NCI-H1436 (cell line): ENCODE measurements around the gene OSBPL3.

ENCODE experiments used
- DNase-seq: peaks from one replicate; lab custom pipeline; 2025; lab: John Stamatoyannopoulos, UW

The OSBPL3 gene

DNA sequence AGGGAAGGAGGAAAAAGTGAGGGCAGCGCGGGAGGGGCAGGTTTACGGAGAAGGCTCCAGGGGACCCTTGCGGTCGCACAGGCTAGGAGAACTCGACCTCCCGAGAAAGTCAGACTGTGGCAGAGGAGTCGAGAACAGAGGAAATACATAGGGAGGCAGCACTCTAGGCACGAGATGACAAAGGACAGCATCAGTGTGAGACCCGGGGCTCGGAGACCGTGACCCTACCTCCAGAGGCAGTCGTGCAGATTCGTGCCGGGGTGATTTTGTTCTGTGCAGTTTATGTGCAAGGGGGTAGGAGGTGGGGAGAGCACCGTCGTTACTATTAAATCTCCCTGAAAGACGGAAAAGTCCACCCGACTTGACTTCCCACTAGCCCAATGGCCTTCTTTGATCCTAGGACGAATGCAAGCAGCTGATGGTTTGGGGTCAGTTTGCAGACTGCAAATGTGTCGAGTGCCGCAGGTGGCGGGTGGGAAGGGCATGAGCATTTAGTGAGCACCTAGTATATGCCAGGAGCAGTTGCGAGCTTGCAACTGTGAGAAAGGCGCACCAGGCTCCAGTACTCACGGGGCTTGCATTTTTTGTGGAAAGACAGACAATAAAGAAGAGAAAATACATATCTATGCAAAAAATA is 674 bp upstream of the OSBPL3 start:
- DNase-seq, result no peak

DNA sequence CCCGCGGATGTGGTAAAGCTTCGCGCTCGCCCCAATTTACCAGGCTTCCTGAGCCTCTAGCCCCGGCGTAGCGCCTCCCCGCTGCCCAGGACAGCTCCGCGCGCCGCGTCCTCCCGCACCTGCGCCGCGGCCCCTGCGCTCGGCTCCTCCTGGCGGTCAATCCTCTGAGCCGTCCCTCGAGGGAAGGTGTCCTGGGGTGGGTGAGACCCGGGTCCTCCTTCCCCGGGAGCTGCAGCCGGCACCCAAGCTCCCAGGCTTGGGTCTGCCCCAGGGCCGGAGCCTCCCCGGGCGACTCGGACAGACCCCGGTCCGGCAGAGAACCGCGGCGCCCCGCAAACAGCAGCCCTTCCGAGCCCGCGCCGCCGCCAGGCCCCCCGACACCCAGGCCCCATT is 512 bp downstream of the OSBPL3 start:
- DNase-seq, result peak; percentile 19

DNA sequence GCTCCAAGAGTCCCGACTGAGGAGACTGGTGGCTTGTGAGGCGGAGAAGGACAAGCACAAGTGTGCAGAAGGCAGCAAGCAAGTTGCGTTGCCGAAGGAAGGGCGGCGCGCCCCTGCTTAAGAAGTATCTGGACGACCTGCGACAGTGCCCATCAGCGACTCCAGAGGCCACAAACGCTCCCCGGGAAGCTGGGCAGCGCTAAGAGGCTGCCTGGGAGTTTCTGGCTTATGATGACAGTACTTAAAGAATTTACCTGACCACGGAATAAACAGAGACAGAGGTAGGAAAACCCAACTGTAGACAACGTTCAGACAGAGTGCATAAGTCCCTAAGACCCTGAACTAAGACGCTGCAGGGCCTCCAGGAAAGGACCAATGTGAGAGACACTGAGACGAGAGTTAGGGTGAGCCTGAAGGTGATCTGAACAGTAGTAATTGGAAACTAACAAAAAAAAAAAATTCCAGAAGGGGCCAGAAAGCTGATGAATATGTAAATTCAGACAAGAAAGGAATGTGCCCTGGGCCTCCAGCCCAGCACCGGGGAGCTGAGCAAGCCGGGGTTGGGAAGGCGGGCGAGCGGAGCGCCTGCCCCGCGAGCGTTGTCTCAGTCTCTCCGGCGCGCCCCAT is 1.0 kb downstream of the OSBPL3 start:
- no peak for DNase-seq

DNA sequence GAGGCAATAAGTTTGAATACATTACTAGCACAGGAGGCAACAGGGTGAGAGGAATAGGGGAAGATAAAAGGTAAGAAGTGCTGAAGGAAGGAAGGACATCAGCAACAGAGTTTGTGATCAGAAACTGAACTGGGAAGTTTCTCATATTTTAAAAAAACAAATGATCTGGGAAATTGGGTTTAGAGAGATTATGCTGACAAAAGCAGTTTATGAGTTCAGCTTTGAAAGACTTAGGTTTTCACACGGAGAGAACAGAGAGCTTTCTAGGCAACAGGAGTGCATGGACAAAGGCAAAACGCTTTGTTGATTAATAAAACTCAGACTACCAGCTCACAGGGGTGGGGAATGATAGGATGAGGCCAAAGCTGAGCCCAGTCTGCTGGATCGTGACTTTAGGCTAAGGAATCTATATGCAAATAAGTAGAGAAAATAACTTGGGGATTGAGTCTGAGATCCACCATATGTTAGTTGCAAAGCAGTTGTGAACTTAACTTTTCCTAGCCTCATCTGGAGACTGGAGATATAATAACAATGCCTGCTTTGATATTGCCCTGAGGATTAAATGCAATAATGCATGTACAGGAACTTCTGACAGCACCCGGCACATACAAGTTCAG is 4.2 kb downstream of the OSBPL3 start:
- DNase-seq, result no peak

DNA sequence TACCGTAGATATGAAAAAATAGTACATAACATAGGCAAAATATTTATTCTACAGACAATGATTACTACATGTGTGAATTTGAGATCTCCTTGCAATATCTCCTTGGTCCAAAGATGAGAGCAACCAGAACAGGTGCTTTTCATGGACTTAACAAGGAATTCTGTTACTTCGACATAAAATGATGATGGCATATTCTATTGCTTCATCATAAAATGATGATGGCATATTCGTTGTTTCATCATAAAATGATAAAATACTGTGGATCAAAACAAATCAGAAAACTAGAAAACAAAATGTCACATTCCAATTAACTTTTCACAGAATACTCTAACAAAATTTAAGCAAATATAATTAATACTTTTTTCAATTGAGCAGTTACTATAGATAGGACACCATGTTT is 4.8 kb downstream of the OSBPL3 start:
- DNase-seq, result no peak

DNA sequence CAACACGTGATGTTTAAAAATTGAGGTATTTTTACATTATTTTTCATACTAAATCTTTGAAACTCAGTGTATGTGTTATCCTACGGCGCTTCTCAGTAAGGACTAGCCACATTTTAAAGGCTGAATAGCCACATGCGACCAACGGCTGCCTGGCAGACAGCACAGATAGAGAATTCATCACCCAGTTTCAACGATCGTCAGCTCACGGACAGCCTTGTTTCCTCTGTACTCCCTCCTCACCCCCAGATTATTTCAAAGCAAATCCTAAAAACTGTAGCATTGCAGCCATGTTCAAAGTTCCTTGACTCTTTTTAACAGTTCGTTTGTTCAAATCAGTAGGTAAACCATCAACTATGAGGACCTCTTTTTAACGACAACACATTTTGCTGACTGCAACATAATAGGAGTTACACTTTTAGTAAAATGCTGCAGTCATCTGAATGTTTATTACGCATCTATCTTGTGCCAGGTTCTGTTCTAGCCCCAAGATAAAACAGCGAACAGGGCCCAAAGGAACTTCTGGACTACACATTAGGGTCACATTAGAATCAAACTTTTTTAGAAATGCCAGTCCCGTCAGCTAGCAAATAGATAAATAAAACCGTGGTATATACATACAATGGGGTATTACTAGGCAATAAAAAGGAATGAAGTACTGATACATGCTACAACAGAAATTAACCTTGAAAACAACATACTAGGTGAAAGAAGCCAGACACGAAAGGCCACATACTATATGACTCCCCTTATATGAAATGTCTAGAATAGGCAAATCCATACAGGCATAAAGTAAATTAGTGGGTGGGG is 5.7 kb downstream of the OSBPL3 start:
- no peak for DNase-seq

DNA sequence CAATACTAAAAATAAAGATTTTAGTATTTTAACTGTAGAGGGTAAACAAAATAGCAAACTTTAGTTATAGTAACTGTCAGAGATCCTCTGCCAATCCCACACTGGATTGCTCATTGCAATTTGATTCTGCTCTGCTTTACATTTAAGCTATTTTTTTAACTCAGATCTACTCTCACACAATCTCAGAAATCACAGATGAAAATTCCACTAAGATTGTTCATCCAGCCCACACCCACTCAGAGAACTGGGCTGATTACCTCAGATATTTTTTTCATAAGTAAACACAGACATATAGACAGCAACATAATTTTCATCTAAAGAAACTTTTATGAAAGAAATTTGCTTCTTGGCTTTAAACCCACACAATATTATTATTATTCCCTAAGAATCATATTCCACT is 7.0 kb downstream of the OSBPL3 start:
- no peak for DNase-seq

DNA sequence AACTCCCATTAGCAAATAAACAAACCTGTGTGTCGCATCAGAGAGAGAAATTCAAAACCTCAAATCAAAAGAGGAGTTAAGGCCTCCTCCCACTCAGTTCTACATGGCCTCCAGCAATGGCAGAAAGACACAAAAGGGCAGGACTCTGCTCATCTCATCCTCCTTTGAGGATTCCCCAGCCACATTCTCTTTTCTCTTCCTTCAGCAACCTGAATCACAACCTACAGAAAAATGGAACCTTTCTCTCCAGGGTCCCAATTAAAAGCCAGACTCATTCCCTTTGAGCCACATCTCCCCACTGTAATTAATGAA is 7.9 kb downstream of the OSBPL3 start:
- DNase-seq, result no peak

DNA sequence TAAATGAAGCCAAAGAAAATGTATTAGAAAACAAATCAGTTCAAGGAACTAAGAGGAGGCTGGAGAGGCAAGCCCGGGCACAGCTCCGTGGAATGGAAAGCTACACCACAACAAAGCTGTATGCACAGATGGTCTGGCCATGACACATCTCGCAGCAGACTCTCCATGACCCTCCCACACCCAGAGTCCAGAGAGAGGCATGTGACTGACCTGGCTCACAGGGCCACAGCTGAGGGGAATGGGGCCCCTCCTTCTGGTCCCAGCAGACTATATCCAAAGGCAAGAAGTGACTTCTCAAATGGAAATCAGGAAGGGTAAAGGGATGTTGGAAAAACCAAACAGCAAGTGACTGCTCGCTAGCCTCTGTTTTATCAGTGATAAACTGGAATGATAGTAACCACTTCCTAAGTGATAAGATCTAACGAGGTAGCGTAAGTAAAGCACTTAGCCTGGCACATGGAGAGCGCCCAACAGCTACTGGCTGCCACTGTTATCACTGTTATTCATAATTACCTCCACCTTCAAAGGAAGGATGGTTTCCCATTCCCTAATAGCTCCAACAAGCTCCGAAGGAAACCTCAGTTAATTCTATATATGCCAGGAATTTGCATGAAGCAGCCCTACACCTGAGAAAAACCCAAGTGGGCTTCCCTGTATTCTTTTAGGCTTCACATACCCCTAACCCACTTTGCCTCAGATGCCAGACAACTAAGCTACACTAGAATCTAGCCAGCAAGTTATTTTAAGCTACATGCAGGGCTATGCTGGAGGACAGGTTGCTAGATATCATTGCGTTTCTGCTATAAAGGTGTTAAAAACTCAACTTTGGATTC is 8.4 kb downstream of the OSBPL3 start:
- no peak for DNase-seq

DNA sequence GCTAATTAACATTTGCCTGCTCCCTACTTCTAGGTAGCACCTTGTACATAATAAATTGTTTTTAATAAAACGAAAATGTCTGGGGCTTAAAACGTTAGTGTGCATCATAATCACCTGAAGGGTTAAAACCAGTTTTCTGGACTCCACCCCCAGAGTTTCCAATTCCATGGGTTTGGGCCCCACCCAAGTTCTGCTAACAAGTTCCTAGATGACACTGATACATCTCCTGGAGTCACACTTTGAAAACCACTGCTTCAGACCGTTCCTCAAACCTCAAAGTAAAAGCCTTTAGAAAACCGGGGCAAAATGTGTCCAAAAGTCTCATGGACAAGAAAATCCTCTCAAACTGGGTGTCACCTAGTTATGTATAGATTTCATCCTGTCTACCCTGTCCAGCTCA is 9.3 kb downstream of the OSBPL3 start:
- no peak for DNase-seq

DNA sequence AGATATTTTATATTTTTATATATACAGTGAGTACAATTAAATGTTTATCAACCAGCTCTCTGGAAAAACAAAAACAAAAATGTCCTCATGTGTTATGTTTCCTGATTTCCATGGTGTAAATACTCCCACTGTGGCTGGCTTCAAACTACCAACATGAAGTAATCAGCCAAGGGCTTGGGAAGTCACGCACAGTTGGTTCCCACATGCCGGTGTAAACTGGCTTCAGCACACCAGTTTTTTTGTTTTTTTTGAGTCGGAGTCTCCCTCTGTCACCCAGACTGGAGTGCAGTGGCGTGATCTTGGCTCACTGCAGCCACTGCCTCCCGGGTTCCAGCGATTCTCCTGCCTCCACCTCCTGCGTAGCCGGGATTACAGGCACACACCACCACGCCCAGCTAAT is 11.8 kb downstream of the OSBPL3 start:
- no peak for DNase-seq

DNA sequence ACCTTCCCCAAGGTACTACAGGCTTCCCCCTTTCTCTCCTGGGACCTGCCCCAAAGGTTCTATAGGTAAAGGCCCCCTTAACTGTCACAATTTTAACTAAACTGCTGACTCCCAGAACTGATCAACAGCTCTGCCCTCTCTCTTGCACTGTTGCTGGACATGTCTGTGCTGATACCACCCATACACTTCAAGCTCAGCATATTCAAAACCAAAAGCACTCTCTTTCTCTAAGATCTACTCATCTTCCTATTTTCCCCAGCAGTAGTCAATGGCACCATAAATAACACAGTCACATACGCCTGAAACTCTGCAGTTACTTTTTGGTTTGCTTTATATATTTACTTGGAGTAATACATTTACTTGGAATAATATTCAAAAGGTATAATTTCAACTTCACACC is 12.3 kb downstream of the OSBPL3 start:
- DNase-seq, result no peak

DNA sequence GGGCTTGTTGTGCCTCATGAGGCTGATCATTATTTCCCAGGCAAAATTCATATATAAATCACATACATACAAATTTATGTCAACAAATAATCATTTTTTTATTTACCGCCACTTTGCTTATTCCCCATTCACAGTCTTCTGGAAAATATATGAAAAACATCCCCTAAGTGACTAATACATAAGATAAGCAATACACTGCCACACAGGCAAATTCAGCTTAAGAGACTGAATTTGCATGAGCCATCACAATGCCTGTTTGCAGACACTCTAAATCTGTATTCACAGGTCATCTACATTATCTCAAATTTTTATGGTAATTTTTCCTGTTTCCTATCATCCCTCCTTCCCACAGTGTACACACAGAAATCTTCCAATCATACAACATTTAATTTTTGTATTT is 13.2 kb downstream of the OSBPL3 start:
- DNase-seq, result no peak

DNA sequence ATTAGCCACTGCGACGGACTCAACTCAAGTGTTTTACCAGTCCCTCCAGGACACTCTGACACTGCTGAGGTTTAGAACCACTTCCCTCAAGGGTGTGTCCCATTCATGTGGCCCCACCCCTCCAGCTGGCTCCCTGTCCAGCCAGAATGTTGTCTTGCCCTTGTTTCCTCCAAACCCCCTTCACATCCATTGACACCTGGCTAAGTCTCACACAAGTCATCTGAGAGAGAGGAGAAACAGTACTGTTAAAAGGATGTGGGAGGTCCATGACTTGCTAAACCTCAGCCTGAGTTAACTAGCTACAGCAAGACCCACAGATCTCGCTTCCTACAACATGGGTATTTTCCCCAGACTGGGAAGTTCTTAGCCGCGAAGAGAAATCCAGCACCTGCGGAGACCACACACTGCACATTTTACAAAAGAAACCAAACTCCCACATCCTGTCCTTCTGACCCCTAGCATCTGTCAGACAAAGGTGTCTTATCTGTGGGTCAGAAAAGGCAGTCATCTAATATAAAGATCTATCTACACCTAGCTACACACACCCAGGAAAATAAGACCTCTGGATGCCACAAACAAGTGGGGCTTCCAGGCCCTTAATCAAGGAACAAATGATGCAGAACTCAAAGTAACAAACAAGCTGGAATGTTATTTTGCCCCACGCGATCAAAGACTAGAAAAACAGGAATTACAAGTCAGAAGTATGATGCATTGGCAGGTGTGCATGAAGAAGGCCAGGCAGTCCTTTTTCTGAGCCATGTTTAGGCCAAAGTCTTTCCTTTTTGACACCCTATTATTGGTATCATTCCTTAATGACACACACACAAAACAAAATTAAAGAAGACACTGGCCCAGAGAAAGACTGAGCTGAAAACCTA is 13.9 kb downstream of the OSBPL3 start:
- no peak for DNase-seq

DNA sequence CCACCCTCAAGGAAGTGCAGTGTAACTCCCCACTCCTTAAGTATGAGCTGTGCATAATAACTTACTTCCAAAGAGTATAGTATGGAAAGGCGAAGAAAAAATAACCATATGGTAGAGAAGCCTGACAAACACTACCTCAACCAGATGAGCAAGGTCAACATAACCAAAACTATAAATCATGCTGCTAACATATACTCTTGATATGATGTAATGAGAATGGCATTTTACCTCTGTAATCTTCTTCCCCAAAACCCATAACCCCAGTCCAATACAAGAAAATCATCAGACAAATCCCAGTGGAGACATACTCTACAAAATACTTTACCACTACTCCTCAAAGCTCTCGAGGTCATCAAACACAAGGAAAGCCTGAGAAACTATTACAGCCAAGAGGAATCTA is 15.8 kb downstream of the OSBPL3 start:
- no peak for DNase-seq

DNA sequence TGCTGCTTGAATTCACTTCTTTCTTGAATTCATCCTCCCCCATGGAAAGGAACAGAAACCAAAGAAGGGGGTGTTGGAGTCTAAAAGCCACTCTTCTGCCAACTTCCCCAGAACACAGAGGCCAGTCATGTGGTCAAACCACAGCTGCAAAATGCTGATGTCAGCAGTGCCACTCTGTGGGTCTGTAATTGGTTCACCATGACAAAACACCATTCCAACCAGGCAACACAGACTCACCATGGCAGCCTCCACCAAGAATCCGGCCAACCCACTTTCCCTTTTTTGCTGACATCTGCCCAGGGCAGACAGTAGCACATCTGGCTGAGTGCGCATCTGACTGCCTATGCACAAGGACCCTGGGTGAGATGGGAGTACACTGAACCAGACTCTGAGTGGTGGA is 16.8 kb downstream of the OSBPL3 start:
- no peak for DNase-seq

DNA sequence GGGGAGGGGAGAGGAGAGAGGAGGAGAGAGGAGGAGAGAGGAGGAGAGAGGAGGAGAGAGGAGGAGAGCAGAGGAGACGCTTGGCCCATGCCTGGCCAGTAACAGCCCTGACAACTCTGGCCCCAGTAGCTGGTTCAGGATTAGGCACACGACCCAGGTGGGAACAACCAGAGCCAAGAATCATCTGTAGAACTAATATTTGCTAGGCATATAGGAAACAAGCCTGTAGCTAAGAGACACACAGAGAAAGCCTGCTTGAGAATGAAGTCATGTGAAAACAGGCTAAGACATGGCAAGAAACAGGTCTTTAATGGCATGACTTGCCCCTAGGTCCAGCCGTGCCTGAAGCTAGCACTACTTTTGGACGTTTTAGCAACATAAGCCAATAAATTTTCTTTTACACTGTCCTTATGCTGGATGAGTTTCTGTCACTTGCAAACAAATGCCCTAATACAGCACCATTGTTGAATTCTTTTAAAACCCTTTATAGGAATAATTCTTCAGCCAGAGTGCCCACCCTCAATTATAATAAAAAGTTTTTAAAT is 17.5 kb downstream of the OSBPL3 start:
- no peak for DNase-seq

DNA sequence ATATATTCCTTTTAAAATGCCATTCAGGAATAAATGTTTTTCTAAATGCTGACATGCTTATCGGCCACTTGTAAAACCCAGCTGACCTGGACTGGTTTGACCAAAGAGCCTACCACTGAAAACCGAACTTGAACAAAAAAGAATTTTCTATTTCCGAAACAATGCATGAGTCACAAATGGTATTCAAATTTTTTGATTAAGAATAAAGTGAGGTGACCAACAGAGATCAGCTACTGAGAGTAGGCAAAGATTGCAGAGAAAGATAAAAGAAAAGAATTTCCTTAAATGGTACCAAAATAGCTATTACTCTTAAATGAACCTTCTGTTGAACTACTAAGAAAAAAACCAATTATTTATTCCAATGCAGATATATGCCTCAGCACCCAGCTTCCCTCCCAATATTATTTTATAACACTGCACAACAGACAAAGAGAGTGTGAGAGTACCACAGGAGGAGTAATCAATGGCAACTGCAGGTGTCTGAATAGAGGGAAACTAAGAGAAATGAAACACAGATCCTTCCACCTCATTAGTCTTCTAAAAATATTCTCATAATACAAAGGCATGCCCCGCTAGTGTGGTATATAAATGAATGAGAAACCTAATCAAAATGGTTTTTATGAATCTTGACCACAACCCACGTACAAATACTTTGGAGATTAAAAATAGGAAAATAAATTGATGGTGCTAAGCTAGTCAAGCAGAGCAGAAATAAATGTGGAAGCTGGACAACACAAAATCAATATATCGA is 20.1 kb downstream of the OSBPL3 start:
- DNase-seq, result no peak

DNA sequence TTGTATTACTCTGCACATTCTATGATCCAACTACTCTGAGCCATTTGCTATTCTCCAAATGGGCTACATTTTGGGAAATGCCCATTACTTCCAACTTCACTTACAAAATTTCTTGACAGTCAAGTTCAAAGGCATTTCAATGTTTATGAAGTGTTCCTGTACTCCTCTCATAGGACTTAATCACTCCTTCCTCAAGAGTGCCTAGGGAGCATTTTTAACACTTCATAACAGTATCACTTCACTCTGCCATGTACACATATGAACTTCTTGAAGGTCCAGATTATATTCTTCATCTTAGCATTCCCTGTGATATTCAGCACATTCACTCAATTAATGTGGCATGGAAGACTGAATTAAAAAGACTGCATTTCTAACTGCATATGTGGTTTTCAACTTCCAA is 21.6 kb downstream of the OSBPL3 start:
- DNase-seq, result no peak

DNA sequence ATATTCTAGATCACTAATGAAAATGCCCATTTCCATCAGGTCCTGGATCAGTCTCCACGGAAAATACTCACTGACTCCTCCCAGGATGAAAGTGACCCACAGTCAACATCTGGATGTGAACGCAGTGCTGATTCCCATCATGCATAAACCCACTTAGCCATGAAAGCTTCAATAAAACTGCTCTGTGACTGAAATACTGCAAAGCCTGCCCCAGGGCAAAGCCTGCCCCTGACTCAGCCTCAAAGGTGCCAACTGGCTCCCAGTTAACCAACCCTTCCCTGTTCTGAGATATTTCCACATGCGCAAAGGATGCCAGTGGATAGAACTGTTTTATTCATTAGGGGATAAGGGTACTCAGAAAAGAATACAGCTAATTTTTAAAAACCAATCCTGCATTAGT is 24.0 kb downstream of the OSBPL3 start:
- DNase-seq, result no peak
